ENCODE measurements around the gene ZNF723. TPM values are rescaled to one million over a fixed set of nuclear protein-coding genes. Genes with fewer than 3 reads are reported as not detected.

Gene ZNF723
- total and polyA plus RNA-seq, 11 donors, result not detected

- no peaks in the 10 kb centered on the region for H3K27me3 ChIP-seq
- intact Hi-C loops (cut with DNase I), result no loop called here
- no peaks in the 10 kb centered on the region for H3K4me1 ChIP-seq
- no peak overlapping the region for H3K4me3 ChIP-seq
- WGBS, 4 donors, result 3 to 7% (median 3%) methylated on average over 3 of the region's 3 CpGs
- ATAC-seq (peak in 3 of 4 donors; percentile 59 to 70 (median 68)), DNase-seq (no peak)
- H3K36me3 ChIP-seq, result no peaks in the 10 kb centered on the region
- no peak overlapping the region for H3K27ac ChIP-seq
- TF ChIP-seq, protein P1, sequence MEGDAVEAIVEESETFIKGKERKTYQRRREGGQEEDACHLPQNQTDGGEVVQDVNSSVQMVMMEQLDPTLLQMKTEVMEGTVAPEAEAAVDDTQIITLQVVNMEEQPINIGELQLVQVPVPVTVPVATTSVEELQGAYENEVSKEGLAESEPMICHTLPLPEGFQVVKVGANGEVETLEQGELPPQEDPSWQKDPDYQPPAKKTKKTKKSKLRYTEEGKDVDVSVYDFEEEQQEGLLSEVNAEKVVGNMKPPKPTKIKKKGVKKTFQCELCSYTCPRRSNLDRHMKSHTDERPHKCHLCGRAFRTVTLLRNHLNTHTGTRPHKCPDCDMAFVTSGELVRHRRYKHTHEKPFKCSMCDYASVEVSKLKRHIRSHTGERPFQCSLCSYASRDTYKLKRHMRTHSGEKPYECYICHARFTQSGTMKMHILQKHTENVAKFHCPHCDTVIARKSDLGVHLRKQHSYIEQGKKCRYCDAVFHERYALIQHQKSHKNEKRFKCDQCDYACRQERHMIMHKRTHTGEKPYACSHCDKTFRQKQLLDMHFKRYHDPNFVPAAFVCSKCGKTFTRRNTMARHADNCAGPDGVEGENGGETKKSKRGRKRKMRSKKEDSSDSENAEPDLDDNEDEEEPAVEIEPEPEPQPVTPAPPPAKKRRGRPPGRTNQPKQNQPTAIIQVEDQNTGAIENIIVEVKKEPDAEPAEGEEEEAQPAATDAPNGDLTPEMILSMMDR (IDR thresholded peaks at IDR 0.05), result peak; percentile 20 to 64 (median 54)
- no peak for TF ChIP-seq POLR2A (IDR thresholded peaks at IDR 0.05)
- peaks cover 0 to 14% (median 0%) of the 10 kb centered on the region in 12 donors for H3K9me3 ChIP-seq
Observed at GRCh38 chr19:22882797-22883196, 50.7 kb downstream of the ZNF723 start.

- DNase-seq, result no peak
- TF ChIP-seq, protein P1 (IDR thresholded peaks at IDR 0.05), result no peak
- TF ChIP-seq POLR2A (IDR thresholded peaks at IDR 0.05), result no peak
- Histone ChIP-seq H3K9me3 (peaks cover 0 to 56% (median 0%) of the 10 kb centered on the region in 12 donors), H3K4me1 (no peaks in the 10 kb centered on the region), H3K27ac (no peak overlapping the region), H3K4me3 (no peak overlapping the region), H3K36me3 (no peaks in the 10 kb centered on the region), H3K27me3 (no peaks in the 10 kb centered on the region)
- 86 to 92% (median 87%) methylated on average over 11 to 35 of the region's 35 CpGs for WGBS, 4 donors
- intact Hi-C loops (cut with DNase I), result no loop called here
- no peak for ATAC-seq
Observed at GRCh38 chr19:22893855-22894270, 61.8 kb downstream of the ZNF723 start.

GRCh38 chr19:22901431-22902130, 69.5 kb downstream of the ZNF723 start:
- ATAC-seq (no peak), DNase-seq (no peak)
- intact Hi-C loops (cut with DNase I), result no loop called here
- no peak overlapping the region for H3K4me3 ChIP-seq
- no peaks in the 10 kb centered on the region for H3K27me3 ChIP-seq
- H3K9me3 ChIP-seq, result peaks cover 0 to 67% (median 5%) of the 10 kb centered on the region in 12 donors
- no peak overlapping the region for H3K27ac ChIP-seq
- no peaks in the 10 kb centered on the region for H3K4me1 ChIP-seq
- WGBS, 4 donors, result 95 to 97% (median 96%) methylated on average over 36 to 47 of the region's 47 CpGs
- TF ChIP-seq POLR2A (IDR thresholded peaks at IDR 0.05), result no peak
- TF ChIP-seq, protein P1 (IDR thresholded peaks at IDR 0.05), result no peak
- no peaks in the 10 kb centered on the region for H3K36me3 ChIP-seq

Other genes with a start within 250 kb of the ZNF723 start
- under 1 TPM in 6 of 9 donors, not detected in 3; 0.07 to 0.24 (median 0.15) TPM for gene ZNF492, start 198.0 kb upstream of the ZNF723 start, total RNA-seq
- gene ZNF492, start 198.0 kb upstream of the ZNF723 start, polyA plus RNA-seq, result under 1 TPM; 0.04 to 0.06 TPM
- gene ZNF99, start 48.1 kb upstream of the ZNF723 start, total RNA-seq, result under 1 TPM; 0.06 to 0.20 (median 0.10) TPM
- gene ZNF99, start 48.1 kb upstream of the ZNF723 start, polyA plus RNA-seq, result under 1 TPM; 0.04 to 0.07 TPM
- 1 to 10 TPM; 3.1 to 6.6 (median 5.3) TPM for gene ZNF728, start 170.9 kb downstream of the ZNF723 start, total RNA-seq
- gene ZNF728, start 170.9 kb downstream of the ZNF723 start, polyA plus RNA-seq, result 1 to 10 TPM in 1 of 2 donors, under 1 TPM in 1; 0.42 to 1.2 TPM

Measured in heart left ventricle (tissue), 16 donors.